ENCODE results near the gene TRAPPC4.

GRCh38 chr11:119052163-119052814, 33.7 kb downstream of the TRAPPC4 start:
- TF ChIP-seq SP1 (IDR thresholded peaks at IDR 0.05): no peak
- TF ChIP-seq L3MBTL2 (conservative IDR thresholded peaks at IDR 0.05): no peak
- no peak for TF ChIP-seq SUZ12 (IDR thresholded peaks at IDR 0.05)
- TF ChIP-seq ZNF384 (IDR thresholded peaks at IDR 0.05): no peak
- no peak for TF ChIP-seq FOXM1 (IDR thresholded peaks at IDR 0.05; ENCODE audit: borderline replicate concordance)
- no peak for TF ChIP-seq CTBP1 (IDR thresholded peaks at IDR 0.05; ENCODE audit: borderline replicate concordance)
- no peak for TF ChIP-seq TARDBP (IDR thresholded peaks at IDR 0.05)
- TF ChIP-seq FOXK2 (IDR thresholded peaks at IDR 0.05): no peak
- TF ChIP-seq BHLHE40 (IDR thresholded peaks at IDR 0.05; ENCODE audit: borderline replicate concordance): no peak
- TF ChIP-seq ELF4 (IDR thresholded peaks at IDR 0.05): no peak
- TF ChIP-seq NFRKB (IDR thresholded peaks at IDR 0.05): no peak
- no peak for TF ChIP-seq PKNOX1 (IDR thresholded peaks at IDR 0.05)
- TF ChIP-seq HDGF (IDR thresholded peaks at IDR 0.05; ENCODE audit: borderline replicate concordance): no peak
- TF ChIP-seq LEF1 (IDR thresholded peaks at IDR 0.05; ENCODE audit: borderline replicate concordance): no peak
